ENCODE measurements around the gene SHPK. TPM values are rescaled to one million over a fixed set of nuclear protein-coding genes. Genes with fewer than 3 reads are reported as not detected.
A peak's percentile ranks its signal among the peaks of the same experiment; 100 is the strongest.

The SHPK gene, protein sequence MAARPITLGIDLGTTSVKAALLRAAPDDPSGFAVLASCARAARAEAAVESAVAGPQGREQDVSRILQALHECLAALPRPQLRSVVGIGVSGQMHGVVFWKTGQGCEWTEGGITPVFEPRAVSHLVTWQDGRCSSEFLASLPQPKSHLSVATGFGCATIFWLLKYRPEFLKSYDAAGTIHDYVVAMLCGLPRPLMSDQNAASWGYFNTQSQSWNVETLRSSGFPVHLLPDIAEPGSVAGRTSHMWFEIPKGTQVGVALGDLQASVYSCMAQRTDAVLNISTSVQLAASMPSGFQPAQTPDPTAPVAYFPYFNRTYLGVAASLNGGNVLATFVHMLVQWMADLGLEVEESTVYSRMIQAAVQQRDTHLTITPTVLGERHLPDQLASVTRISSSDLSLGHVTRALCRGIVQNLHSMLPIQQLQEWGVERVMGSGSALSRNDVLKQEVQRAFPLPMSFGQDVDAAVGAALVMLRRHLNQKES
- total RNA-seq (10 to 100 TPM in 1 of 2 donors, 1 to 10 TPM in 1; 9.3 to 66.6 TPM), polyA plus RNA-seq (10 to 100 TPM; 16.5 to 17.4 TPM)

DNA sequence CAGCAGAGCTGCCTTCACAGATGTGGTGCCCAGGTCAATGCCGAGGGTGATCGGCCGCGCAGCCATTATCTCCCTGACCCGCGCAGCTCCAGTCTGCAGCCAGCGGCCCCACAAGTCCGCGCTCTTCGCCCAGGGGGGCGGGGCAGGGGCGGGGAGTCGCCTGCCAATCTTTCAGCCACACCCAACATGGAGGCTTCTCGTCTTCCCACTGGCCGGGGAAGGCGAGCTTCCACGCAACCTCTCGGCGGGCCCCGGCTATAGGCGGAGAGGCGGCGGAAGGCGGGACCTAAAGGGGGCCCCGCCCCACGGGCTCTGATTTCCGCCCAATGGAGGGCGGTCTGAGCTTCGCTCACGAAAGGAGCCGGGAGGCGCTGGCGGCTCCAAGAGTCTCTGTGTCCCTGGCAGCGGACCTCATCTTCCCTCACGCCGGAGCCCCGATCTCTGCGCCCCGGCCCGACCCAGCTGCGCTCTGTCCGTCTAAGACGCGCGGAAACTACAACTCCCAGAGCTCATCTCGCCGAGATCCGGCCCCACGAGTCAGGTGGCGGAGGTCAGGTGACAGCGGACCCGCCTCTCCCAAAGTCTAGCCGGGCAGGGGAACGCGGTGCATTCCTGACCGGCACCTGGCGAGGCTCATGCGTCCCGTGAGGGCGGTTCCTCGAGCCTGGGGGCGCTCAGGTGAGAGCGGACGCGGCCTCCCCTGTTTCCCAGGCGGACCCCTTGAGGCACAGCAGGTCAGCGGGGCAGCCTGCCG is at the start of gene SHPK, which contains the start of gene CTNS:
Gene SHPK (minus strand): TSS at position 97 of the 754 bp plus-strand sequence. CDS start 31 bp downstream, at position 66.
Gene CTNS (plus strand): TSS at position 607 of the 754 bp plus-strand sequence. CDS start 3,447 bp downstream, outside the sequence.
- Histone ChIP-seq H3K4me1 (ENCODE audit: control insufficient read depth in 4 of 4, insufficient read depth in 4 of 4, low read length in 3 of 4) (peaks cover 6 to 22% (median 15%) of the 10 kb centered on the region in 4 donors), H3K27ac (ENCODE audit: low read depth in 1 of 2, low read length in 2 of 2) (peak within 1 kb of the TSS; percentile 95 to 97), H3K27me3 (ENCODE audit: control insufficient read depth in 4 of 4, insufficient read depth in 4 of 4, low read length in 3 of 4) (no peaks in the 10 kb centered on the region), H3K4me3 (ENCODE audit: low read depth in 1 of 3, low read length in 3 of 3) (peak within 1 kb of the TSS; percentile 85 to 95 (median 88)), H3K9me3 (ENCODE audit: control insufficient read depth in 4 of 4, low read length in 3 of 4) (no peaks in the 10 kb centered on the region), H3K36me3 (ENCODE audit: control insufficient read depth in 4 of 4, insufficient read depth in 3 of 4, low read depth in 1 of 4, low read length in 3 of 4) (peaks cover 0 to 7% (median 2%) of the 10 kb centered on the region in 4 donors), H3K9ac (ENCODE audit: low read depth in 1 of 2, low read length in 2 of 2) (peak within 1 kb of the TSS; percentile 84 to 88)
- WGBS, result under 1% methylated on average over 68 of the region's 68 CpGs
- TF ChIP-seq RXRA (IDR thresholded peaks at IDR 0.05) (peak; percentile 71 to 75), REST (IDR thresholded peaks at IDR 0.05) (peak; percentile 15), RAD21 (IDR thresholded peaks at IDR 0.05) (peak; percentile 27 to 38), HNF4A (conservative IDR thresholded peaks at IDR 0.05) (peak; percentile 65 to 67), NR2F2 (IDR thresholded peaks at IDR 0.05) (peak; percentile 12), TAF1 (conservative IDR thresholded peaks at IDR 0.05) (peak; percentile 28), YY1 (IDR thresholded peaks at IDR 0.05) (peak; percentile 97), HNF4G (IDR thresholded peaks at IDR 0.05) (no peak), JUND (IDR thresholded peaks at IDR 0.05) (no peak), FOXA2 (IDR thresholded peaks at IDR 0.05) (no peak), GABPA (IDR thresholded peaks at IDR 0.05 in 1 of 2, conservative IDR thresholded peaks at IDR 0.05 in 1 of 2) (peak; percentile 67 to 88), SP1 (IDR thresholded peaks at IDR 0.05) (peak; percentile 79)
- TF ChIP-seq, protein P1, sequence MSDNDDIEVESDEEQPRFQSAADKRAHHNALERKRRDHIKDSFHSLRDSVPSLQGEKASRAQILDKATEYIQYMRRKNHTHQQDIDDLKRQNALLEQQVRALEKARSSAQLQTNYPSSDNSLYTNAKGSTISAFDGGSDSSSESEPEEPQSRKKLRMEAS (IDR thresholded peaks at IDR 0.05), result peak; percentile 55
- TF ChIP-seq, protein P2, sequence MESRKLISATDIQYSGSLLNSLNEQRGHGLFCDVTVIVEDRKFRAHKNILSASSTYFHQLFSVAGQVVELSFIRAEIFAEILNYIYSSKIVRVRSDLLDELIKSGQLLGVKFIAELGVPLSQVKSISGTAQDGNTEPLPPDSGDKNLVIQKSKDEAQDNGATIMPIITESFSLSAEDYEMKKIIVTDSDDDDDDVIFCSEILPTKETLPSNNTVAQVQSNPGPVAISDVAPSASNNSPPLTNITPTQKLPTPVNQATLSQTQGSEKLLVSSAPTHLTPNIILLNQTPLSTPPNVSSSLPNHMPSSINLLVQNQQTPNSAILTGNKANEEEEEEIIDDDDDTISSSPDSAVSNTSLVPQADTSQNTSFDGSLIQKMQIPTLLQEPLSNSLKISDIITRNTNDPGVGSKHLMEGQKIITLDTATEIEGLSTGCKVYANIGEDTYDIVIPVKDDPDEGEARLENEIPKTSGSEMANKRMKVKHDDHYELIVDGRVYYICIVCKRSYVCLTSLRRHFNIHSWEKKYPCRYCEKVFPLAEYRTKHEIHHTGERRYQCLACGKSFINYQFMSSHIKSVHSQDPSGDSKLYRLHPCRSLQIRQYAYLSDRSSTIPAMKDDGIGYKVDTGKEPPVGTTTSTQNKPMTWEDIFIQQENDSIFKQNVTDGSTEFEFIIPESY (IDR thresholded peaks at IDR 0.05), result peak; percentile 38
- peak; percentile 96 for DNase-seq (ENCODE audit: low spot score)

GRCh38 chr17:3685174-3685573 is 49.1 kb upstream of the SHPK start:
- 43% methylated on average over 13 of the region's 13 CpGs for WGBS
- Histone ChIP-seq H3K4me1 (ENCODE audit: control insufficient read depth in 4 of 4, insufficient read depth in 4 of 4, low read length in 3 of 4) (no peaks in the 10 kb centered on the region), H3K4me3 (ENCODE audit: low read depth in 1 of 3, low read length in 3 of 3) (no peak overlapping the region), H3K27ac (ENCODE audit: low read depth in 1 of 2, low read length in 2 of 2) (no peak overlapping the region), H3K36me3 (ENCODE audit: control insufficient read depth in 4 of 4, insufficient read depth in 3 of 4, low read depth in 1 of 4, low read length in 3 of 4) (no peaks in the 10 kb centered on the region), H3K9ac (ENCODE audit: low read depth in 1 of 2, low read length in 2 of 2) (no peak overlapping the region), H3K9me3 (ENCODE audit: control insufficient read depth in 4 of 4, low read length in 3 of 4) (no peaks in the 10 kb centered on the region), H3K27me3 (ENCODE audit: control insufficient read depth in 4 of 4, insufficient read depth in 4 of 4, low read length in 3 of 4) (no peaks in the 10 kb centered on the region)
- TF ChIP-seq SP1 (IDR thresholded peaks at IDR 0.05) (no peak), TAF1 (conservative IDR thresholded peaks at IDR 0.05) (no peak), YY1 (IDR thresholded peaks at IDR 0.05) (no peak), HNF4A (conservative IDR thresholded peaks at IDR 0.05) (no peak), GABPA (IDR thresholded peaks at IDR 0.05 in 1 of 2, conservative IDR thresholded peaks at IDR 0.05 in 1 of 2) (no peak), JUND (IDR thresholded peaks at IDR 0.05) (no peak), CTCF (IDR thresholded peaks at IDR 0.05; ENCODE audit: low read depth, low read length, missing input control) (no peak), FOXA1 (IDR thresholded peaks at IDR 0.05) (no peak), RXRA (IDR thresholded peaks at IDR 0.05) (no peak)
- TF ChIP-seq, protein P3, sequence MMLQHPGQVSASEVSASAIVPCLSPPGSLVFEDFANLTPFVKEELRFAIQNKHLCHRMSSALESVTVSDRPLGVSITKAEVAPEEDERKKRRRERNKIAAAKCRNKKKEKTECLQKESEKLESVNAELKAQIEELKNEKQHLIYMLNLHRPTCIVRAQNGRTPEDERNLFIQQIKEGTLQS (IDR thresholded peaks at IDR 0.05), result no peak
- DNase-seq (ENCODE audit: low spot score), result no peak
